Measurements from ENCODE around the gene LBP. TPM values are rescaled to one million over a fixed set of nuclear protein-coding genes. Genes with fewer than 3 reads are reported as not detected.

Gene LBP
- total and polyA plus RNA-seq, 2 experiments from 2014 or later: 0.10 to 0.19 TPM

DNA sequence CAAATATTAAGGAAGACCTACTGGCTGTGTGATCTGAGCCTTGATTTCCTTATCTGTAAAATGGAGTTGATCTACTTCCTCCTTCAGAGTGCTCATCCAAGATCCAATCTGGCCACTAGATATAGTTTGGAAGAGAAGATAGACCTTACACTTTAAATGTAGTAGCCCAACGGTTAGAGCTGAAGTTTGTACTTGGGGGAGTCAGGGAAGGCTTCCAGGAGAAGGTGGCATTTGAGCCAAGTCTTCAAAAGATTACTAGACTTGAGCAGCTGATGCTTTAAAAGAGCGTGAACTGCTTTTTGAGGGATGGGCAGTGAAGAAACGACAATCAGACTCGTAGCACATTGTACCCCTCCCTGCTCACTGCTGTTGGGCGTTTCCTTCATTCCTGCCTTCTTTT lies 3.6 kb downstream of the LBP start:
- no peak overlapping the region for H3K4me2 ChIP-seq
- no peaks in the 10 kb centered on the region for H3K36me3 ChIP-seq (ENCODE audit: insufficient read depth)
- Mint-ChIP-seq H3K4me1 (peaks cover 26% of the 10 kb centered on the region), H3K27me3 (ENCODE audit: insufficient read depth, low read depth, poor library complexity) (peaks cover 12% of the 10 kb centered on the region), H3K9me3 (no peaks in the 10 kb centered on the region), H3K27ac (no peak overlapping the region), H3K36me3 (ENCODE audit: low read depth) (no peaks in the 10 kb centered on the region), H3K4me3 (no peak overlapping the region)
- DNase-seq (ENCODE audit: low spot score): no peak
- H3K4me3 ChIP-seq: no peak overlapping the region
- no peak overlapping the region for H3K27ac ChIP-seq (ENCODE audit: low read depth)
- no peak overlapping the region; the same call in 1 of the 2 replicates for H2AFZ ChIP-seq
- peaks cover 19% of the 10 kb centered on the region for H3K4me1 ChIP-seq (ENCODE audit: insufficient read depth)
- H3K9me2 ChIP-seq (ENCODE audit: insufficient read depth): no peaks in the 10 kb centered on the region
- no peaks in the 10 kb centered on the region for H3K27me3 ChIP-seq (ENCODE audit: insufficient read depth)
- no peak for ATAC-seq
- H4K20me1 ChIP-seq (replicated peaks; ENCODE audit: insufficient read depth): no peaks in the 10 kb centered on the region
- 0 out of 2 replicates have a peak, but pooled peaks cover 1% of the 10 kb centered on the region for H3F3A ChIP-seq (replicated peaks; ENCODE audit: low read depth)
- H3K79me2 ChIP-seq (replicated peaks; ENCODE audit: insufficient read depth): no peaks in the 10 kb centered on the region
- TF ChIP-seq CREB1 (CRISPR knock-in tag; IDR thresholded peaks at IDR 0.05; ENCODE audit: low read depth) (no peak), ZNF331 (CRISPR knock-in tag; IDR thresholded peaks at IDR 0.05; ENCODE audit: low read depth) (no peak), STAT1 (IDR thresholded peaks at IDR 0.05; ENCODE audit: unreplicated experiment) (no peak)
- TF ChIP-seq, protein P1, sequence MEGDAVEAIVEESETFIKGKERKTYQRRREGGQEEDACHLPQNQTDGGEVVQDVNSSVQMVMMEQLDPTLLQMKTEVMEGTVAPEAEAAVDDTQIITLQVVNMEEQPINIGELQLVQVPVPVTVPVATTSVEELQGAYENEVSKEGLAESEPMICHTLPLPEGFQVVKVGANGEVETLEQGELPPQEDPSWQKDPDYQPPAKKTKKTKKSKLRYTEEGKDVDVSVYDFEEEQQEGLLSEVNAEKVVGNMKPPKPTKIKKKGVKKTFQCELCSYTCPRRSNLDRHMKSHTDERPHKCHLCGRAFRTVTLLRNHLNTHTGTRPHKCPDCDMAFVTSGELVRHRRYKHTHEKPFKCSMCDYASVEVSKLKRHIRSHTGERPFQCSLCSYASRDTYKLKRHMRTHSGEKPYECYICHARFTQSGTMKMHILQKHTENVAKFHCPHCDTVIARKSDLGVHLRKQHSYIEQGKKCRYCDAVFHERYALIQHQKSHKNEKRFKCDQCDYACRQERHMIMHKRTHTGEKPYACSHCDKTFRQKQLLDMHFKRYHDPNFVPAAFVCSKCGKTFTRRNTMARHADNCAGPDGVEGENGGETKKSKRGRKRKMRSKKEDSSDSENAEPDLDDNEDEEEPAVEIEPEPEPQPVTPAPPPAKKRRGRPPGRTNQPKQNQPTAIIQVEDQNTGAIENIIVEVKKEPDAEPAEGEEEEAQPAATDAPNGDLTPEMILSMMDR (conservative IDR thresholded peaks at IDR 0.05; ENCODE audit: low read depth in 2 of 2): no peak
- TF ChIP-seq, protein P2, sequence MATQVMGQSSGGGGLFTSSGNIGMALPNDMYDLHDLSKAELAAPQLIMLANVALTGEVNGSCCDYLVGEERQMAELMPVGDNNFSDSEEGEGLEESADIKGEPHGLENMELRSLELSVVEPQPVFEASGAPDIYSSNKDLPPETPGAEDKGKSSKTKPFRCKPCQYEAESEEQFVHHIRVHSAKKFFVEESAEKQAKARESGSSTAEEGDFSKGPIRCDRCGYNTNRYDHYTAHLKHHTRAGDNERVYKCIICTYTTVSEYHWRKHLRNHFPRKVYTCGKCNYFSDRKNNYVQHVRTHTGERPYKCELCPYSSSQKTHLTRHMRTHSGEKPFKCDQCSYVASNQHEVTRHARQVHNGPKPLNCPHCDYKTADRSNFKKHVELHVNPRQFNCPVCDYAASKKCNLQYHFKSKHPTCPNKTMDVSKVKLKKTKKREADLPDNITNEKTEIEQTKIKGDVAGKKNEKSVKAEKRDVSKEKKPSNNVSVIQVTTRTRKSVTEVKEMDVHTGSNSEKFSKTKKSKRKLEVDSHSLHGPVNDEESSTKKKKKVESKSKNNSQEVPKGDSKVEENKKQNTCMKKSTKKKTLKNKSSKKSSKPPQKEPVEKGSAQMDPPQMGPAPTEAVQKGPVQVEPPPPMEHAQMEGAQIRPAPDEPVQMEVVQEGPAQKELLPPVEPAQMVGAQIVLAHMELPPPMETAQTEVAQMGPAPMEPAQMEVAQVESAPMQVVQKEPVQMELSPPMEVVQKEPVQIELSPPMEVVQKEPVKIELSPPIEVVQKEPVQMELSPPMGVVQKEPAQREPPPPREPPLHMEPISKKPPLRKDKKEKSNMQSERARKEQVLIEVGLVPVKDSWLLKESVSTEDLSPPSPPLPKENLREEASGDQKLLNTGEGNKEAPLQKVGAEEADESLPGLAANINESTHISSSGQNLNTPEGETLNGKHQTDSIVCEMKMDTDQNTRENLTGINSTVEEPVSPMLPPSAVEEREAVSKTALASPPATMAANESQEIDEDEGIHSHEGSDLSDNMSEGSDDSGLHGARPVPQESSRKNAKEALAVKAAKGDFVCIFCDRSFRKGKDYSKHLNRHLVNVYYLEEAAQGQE (IDR thresholded peaks at IDR 0.05; ENCODE audit: unreplicated experiment): no peak

DNA sequence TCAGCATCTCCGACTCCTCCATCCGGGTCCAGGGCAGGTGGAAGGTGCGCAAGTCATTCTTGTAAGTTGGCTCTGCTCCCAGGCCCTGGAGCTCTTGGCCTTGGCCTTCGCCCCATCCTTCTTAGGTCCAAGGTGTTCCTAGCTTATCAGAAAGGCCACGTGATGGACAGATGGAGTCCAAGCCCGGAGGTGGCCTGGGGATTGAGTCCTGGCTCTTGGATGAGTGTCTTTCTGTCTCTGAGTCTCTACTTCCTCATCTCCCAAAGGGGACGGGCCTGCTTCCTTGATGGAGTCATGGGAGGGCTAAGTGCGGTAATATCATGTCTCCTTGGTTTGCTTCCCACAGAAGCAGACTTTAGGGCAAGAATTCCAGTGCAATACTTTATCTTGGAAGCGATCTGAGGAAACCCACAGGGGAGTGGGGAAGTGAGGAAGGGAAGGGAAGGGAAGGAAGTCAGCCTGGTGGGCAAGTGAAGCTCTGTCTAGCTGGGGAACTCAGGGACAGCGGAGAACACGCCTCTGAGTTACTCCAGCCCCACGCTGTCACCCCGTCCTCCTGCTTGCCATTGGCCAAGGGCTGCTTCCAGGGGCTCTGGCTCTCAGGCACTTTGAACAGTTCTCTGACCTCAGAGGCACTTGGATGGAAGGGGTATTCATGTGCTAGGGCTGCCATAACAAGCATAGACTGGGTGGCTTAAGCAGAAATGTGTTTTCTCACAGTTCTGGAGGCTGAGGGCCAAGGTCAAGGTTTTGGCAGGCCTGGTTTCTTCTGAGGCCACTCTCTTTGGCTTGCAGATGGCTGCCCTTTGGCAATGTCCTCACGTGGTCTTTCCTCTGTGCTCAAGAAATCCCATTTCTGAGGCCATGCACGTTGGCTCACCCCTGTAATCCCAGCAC lies 4.8 kb downstream of the LBP start:
- H3K27me3 Mint-ChIP-seq (ENCODE audit: insufficient read depth, low read depth, poor library complexity): peaks cover 17% of the 10 kb centered on the region
- H3K4me3 Mint-ChIP-seq: no peak overlapping the region
- H3K9me3 Mint-ChIP-seq: no peaks in the 10 kb centered on the region
- H3K36me3 Mint-ChIP-seq (ENCODE audit: low read depth): no peaks in the 10 kb centered on the region
- peaks cover 36% of the 10 kb centered on the region for H3K4me1 Mint-ChIP-seq
- no peaks in the 10 kb centered on the region for H3K9me2 ChIP-seq (ENCODE audit: insufficient read depth)
- H3K36me3 ChIP-seq (ENCODE audit: insufficient read depth): no peaks in the 10 kb centered on the region
- H4K20me1 ChIP-seq (replicated peaks; ENCODE audit: insufficient read depth): no peaks in the 10 kb centered on the region
- no peak overlapping the region for H3K27ac ChIP-seq (ENCODE audit: low read depth)
- no peaks in the 10 kb centered on the region for H3K27me3 ChIP-seq (ENCODE audit: insufficient read depth)
- no peak overlapping the region for H3K4me3 ChIP-seq
- no peak overlapping the region for H3K4me2 ChIP-seq
- no peaks in the 10 kb centered on the region for H3K79me2 ChIP-seq (replicated peaks; ENCODE audit: insufficient read depth)
- H2AFZ ChIP-seq: no peak overlapping the region
- 0 out of 2 replicates have a peak, but pooled peaks cover 5% of the 10 kb centered on the region for H3F3A ChIP-seq (replicated peaks; ENCODE audit: low read depth)
- DNase-seq (ENCODE audit: low spot score) (no peak), ATAC-seq (no peak)
- H3K4me1 ChIP-seq (ENCODE audit: insufficient read depth): peaks cover 28% of the 10 kb centered on the region
- no peak overlapping the region; the same call in 1 of the 2 replicates for H3K27ac Mint-ChIP-seq
- TF ChIP-seq CREB1 (CRISPR knock-in tag; IDR thresholded peaks at IDR 0.05; ENCODE audit: low read depth) (no peak), JUNB (IDR thresholded peaks at IDR 0.05; ENCODE audit: unreplicated experiment) (no peak), POLR2AphosphoS5 (IDR thresholded peaks at IDR 0.05; ENCODE audit: low read depth) (no peak), ZNF331 (CRISPR knock-in tag; IDR thresholded peaks at IDR 0.05; ENCODE audit: low read depth) (no peak)
- TF ChIP-seq, protein P3, sequence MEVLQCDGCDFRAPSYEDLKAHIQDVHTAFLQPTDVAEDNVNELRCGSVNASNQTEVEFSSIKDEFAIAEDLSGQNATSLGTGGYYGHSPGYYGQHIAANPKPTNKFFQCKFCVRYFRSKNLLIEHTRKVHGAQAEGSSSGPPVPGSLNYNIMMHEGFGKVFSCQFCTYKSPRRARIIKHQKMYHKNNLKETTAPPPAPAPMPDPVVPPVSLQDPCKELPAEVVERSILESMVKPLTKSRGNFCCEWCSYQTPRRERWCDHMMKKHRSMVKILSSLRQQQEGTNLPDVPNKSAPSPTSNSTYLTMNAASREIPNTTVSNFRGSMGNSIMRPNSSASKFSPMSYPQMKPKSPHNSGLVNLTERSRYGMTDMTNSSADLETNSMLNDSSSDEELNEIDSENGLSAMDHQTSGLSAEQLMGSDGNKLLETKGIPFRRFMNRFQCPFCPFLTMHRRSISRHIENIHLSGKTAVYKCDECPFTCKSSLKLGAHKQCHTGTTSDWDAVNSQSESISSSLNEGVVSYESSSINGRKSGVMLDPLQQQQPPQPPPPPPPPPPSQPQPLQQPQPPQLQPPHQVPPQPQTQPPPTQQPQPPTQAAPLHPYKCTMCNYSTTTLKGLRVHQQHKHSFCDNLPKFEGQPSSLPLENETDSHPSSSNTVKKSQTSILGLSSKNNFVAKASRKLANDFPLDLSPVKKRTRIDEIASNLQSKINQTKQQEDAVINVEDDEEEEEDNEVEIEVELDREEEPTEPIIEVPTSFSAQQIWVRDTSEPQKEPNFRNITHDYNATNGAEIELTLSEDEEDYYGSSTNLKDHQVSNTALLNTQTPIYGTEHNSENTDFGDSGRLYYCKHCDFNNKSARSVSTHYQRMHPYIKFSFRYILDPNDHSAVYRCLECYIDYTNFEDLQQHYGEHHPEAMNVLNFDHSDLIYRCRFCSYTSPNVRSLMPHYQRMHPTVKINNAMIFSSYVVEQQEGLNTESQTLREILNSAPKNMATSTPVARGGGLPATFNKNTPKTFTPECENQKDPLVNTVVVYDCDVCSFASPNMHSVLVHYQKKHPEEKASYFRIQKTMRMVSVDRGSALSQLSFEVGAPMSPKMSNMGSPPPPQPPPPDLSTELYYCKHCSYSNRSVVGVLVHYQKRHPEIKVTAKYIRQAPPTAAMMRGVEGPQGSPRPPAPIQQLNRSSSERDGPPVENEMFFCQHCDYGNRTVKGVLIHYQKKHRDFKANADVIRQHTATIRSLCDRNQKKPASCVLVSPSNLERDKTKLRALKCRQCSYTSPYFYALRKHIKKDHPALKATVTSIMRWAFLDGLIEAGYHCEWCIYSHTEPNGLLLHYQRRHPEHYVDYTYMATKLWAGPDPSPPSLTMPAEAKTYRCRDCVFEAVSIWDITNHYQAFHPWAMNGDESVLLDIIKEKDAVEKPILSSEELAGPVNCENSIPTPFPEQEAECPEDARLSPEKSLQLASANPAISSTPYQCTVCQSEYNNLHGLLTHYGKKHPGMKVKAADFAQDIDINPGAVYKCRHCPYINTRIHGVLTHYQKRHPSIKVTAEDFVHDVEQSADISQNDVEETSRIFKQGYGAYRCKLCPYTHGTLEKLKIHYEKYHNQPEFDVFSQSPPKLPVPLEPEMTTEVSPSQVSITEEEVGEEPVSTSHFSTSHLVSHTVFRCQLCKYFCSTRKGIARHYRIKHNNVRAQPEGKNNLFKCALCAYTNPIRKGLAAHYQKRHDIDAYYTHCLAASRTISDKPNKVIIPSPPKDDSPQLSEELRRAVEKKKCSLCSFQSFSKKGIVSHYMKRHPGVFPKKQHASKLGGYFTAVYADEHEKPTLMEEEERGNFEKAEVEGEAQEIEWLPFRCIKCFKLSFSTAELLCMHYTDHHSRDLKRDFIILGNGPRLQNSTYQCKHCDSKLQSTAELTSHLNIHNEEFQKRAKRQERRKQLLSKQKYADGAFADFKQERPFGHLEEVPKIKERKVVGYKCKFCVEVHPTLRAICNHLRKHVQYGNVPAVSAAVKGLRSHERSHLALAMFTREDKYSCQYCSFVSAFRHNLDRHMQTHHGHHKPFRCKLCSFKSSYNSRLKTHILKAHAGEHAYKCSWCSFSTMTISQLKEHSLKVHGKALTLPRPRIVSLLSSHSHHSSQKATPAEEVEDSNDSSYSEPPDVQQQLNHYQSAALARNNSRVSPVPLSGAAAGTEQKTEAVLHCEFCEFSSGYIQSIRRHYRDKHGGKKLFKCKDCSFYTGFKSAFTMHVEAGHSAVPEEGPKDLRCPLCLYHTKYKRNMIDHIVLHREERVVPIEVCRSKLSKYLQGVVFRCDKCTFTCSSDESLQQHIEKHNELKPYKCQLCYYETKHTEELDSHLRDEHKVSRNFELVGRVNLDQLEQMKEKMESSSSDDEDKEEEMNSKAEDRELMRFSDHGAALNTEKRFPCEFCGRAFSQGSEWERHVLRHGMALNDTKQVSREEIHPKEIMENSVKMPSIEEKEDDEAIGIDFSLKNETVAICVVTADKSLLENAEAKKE (CRISPR knock-in tag; IDR thresholded peaks at IDR 0.05): no peak

Data from GM23338 (cell line).